ENCODE results near the gene PSMB11.

The PSMB11 gene

GRCh38 chr14:23056956-23057756 lies 15.1 kb downstream of the PSMB11 start, which contains the start of gene CDH24:
Gene CDH24 (minus strand): TSS chr14:23057520. CDS start chr14:23055733, 1,787 bp downstream.
- peak within 1 kb of the TSS; percentile 82 for H3K27ac Mint-ChIP-seq
- H3K36me3 Mint-ChIP-seq (ENCODE audit: low read depth) = peaks cover 41% of the 10 kb centered on the region
- no peaks in the 10 kb centered on the region for H3K9me3 Mint-ChIP-seq
- peak within 1 kb of the TSS; percentile 82 for H3K4me3 Mint-ChIP-seq
- DNase-seq = peak; percentile 77
- H3K27me3 Mint-ChIP-seq = peaks cover 4% of the 10 kb centered on the region
- peaks cover 20% of the 10 kb centered on the region for H3K4me1 Mint-ChIP-seq (ENCODE audit: low read depth)

- peak; percentile 91 for DNase-seq
- H3K36me3 Mint-ChIP-seq (ENCODE audit: low read depth) = peaks cover 50% of the 10 kb centered on the region
- H3K27ac Mint-ChIP-seq = peak overlapping the region; percentile 82
- peaks cover 4% of the 10 kb centered on the region for H3K27me3 Mint-ChIP-seq
- no peaks in the 10 kb centered on the region for H3K9me3 Mint-ChIP-seq
- peak overlapping the region; percentile 82 for H3K4me3 Mint-ChIP-seq
- H3K4me1 Mint-ChIP-seq (ENCODE audit: low read depth) = peaks cover 20% of the 10 kb centered on the region
These were observed 16.0 kb downstream of the PSMB11 start for GRCh38 chr14:23057757-23058653.

DNA sequence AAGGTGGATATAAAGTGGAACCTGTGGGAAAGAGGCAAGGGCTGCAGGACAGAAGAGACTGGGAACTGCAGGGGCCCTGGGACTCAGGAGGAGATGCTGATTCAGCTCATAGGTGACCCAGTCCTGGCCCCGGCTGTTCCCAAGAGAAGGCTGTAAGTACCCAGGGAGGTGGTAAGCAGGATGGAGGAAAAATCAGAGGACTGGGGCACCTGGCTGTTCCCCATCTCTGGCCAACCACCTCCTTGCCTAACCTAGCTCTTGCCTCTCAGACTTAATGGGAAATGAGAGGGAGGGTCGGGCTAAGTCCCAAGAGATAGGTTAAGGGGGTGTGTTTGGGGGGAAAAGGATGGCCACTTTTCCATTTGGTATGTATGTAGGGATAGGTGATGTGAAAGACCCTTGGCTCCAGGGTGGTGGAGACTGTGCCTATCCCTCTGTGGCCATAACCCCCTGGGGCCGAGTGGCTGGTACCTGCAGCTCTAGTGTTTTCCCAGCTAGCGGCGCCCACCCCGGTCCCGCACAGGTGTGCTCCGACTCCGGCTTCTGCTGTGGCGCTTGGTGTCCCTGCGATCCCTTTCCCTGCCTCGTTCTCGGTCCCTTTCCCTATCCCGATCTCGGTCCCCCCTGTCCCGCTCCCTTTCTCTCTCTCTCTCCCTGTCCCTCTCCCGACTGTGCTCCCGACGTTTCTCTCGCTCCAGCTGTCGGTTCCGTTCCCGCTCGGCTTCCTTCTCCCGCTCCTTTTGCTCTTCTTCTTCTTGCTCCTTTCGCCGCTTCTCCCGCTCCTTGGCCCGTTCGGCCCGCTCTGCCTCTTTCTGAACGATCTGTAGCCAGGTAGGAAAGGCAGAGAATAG lies 16.9 kb downstream of the PSMB11 start:
- Mint-ChIP-seq H3K4me1 (ENCODE audit: low read depth) (peaks cover 20% of the 10 kb centered on the region), H3K27me3 (peaks cover 4% of the 10 kb centered on the region), H3K27ac (no peak overlapping the region), H3K36me3 (ENCODE audit: low read depth) (peaks cover 59% of the 10 kb centered on the region), H3K9me3 (no peaks in the 10 kb centered on the region), H3K4me3 (no peak overlapping the region)
- DNase-seq = no peak

DNA sequence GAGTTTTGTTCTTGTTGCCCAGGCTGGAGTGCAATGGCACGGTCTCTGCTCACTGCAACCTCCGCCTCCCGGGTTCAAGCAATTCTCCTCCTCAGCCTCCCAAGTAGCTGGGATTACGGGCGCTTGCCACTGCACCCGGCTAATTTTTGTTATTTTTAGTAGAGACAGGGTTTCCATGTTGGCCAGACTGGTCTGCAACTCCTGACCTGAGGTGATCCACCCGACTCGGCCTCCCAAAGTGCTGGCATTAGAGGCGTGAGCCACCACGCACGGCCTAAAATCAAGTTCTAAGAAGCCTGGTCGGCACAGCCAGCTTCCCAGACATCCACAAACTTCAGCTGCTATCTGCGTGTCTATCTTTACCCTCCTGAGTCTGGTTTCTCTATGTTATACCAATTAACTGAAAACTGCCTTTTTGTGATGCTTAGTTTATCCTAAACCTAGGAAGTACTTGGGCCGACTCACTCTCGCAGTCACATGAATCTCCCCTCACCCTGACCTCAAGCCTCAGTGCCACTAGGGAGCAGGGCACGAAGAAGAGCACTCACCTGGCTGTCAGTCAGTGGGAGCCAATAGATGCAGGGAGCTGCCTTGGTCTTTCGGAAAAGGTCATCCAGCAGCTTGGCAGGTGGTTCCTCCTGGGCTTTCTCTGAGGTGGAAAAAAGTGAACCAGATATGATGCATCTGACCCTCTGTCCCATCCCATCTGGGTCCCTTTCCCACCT lies 18.7 kb downstream of the PSMB11 start:
- Mint-ChIP-seq H3K4me3 (no peak overlapping the region), H3K27ac (peak overlapping the region; percentile 47), H3K36me3 (ENCODE audit: low read depth) (peaks cover 75% of the 10 kb centered on the region), H3K4me1 (ENCODE audit: low read depth) (peaks cover 21% of the 10 kb centered on the region), H3K27me3 (peaks cover 4% of the 10 kb centered on the region), H3K9me3 (no peaks in the 10 kb centered on the region)
- DNase-seq = no peak

DNA sequence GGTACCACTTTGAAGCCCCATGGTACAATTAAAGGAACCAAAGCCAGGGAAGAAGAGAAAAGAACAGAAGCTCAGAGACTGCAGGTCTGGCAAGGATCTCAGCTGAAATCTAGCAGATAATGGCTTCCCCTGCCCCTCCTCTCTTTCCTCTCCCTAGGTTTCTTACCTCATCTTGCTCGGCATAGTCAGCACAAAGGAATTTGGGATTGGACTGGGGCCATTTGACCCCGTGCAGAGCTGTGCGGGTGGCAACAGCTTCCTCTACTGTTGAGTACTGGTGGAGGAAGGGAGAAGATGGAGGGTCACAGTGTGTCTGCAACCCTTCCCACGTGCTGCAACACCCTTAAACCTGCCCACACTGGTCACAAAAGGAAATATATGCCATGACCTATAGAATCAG lies 20.0 kb downstream of the PSMB11 start:
- H3K9me3 Mint-ChIP-seq = no peaks in the 10 kb centered on the region
- H3K36me3 Mint-ChIP-seq (ENCODE audit: low read depth) = peaks cover 88% of the 10 kb centered on the region
- H3K4me3 Mint-ChIP-seq = no peak overlapping the region
- peak; percentile 5 for DNase-seq
- H3K4me1 Mint-ChIP-seq (ENCODE audit: low read depth) = peaks cover 12% of the 10 kb centered on the region
- peak overlapping the region; percentile 4 for H3K27ac Mint-ChIP-seq
- H3K27me3 Mint-ChIP-seq = no peaks in the 10 kb centered on the region

DNA sequence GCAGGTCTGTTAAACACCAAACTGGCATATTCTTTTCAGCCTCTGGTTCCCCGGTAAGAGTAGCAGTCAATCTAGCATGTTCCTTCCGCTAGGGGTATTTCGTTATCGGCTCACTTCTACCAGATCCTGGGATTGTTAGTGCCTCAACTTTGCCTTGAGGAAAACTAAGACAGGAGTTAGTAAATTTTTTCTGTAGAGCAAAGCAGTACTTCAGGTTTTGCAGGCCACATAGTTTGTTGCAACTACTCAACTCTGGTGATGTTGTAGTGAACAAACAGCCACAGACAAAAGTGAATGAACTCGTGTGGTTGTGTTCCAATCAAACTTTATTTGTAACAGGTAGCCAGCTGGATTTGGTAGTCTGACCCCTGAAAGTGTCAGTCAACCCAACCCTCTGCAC lies 21.6 kb downstream of the PSMB11 start:
- no peak overlapping the region for H3K4me3 Mint-ChIP-seq
- no peak for DNase-seq
- H3K36me3 Mint-ChIP-seq (ENCODE audit: low read depth) = peaks cover 97% of the 10 kb centered on the region
- H3K27ac Mint-ChIP-seq = peak overlapping the region; percentile 22
- no peaks in the 10 kb centered on the region for H3K9me3 Mint-ChIP-seq
- H3K27me3 Mint-ChIP-seq = no peaks in the 10 kb centered on the region
- H3K4me1 Mint-ChIP-seq (ENCODE audit: low read depth) = peaks cover 10% of the 10 kb centered on the region

DNA sequence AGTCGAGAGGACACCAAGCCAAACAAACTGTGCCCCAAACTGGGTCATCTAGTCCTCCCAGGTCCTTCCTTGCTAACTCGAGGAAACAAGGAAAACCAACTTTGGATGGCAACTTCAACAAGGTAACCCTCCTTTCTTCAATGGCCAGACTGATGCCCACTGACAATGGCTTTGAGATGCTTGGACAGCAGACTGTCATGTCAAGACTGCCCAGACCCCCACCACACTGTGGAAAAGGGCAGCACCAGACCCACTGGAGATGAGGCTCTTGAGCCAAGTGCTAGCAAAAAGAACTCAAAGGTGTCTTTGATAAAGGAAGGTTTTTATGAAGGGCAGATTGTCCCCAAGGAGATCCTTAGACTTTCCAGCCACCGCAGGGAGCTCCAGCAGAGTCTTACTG lies 24.4 kb downstream of the PSMB11 start:
- Mint-ChIP-seq H3K36me3 (ENCODE audit: low read depth) (peaks cover 92% of the 10 kb centered on the region), H3K4me1 (ENCODE audit: low read depth) (peaks cover 30% of the 10 kb centered on the region), H3K9me3 (no peaks in the 10 kb centered on the region), H3K27me3 (no peaks in the 10 kb centered on the region), H3K4me3 (no peak overlapping the region), H3K27ac (peak overlapping the region; percentile 47)
- DNase-seq = peak; percentile 9

- Mint-ChIP-seq H3K9me3 (no peaks in the 10 kb centered on the region), H3K4me1 (ENCODE audit: low read depth) (peaks cover 38% of the 10 kb centered on the region), H3K27me3 (no peaks in the 10 kb centered on the region), H3K4me3 (no peak overlapping the region), H3K36me3 (ENCODE audit: low read depth) (peaks cover 93% of the 10 kb centered on the region), H3K27ac (peak overlapping the region; percentile 47)
- peak; percentile 20 for DNase-seq
These were observed 25.1 kb downstream of the PSMB11 start for GRCh38 chr14:23066855-23067744.

DNA sequence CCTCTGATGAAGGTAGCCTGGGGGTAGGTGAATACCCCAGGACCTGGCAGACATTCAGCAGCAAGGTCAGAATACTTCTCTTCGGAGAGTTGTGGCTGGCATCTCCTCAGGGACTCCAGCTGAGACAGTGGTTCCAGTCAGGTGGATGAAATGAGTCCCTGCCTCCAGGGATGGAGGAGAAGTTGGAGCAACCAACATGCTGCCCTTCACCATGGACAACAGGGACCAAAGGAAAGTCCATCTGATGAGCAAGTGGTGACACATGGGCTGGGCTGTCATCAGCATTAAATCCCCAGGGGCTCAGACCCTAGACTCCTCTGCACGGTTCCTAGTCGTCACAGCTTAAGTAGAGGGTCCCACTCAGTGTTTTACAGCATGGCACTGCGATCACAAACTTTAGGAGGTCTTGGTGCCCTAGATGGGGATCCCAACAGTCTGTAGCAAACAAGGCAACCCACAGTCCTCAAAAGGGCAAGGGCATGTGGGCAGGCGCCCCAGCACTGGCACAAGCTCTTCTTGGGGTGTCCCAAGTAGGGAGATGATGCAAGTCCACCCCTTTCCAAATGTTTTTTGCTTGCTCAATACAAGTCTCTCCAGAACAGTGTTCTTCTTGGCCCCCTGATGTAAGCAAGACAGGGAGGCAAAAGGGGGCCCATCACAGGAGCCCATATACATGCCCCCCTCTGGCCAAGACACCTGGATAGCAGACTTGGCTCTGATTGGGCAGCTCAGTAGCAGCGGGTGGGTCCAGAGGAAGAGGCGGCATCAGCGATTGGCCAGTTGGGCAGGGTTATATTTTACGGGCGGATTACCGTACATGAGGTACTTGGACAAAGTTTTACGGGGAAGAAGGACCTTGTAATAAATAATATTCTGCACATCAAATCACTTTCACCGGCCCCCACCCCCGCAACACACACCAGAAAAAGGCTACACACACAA lies 26.1 kb downstream of the PSMB11 start:
- H3K36me3 Mint-ChIP-seq (ENCODE audit: low read depth) = peaks cover 93% of the 10 kb centered on the region
- H3K27ac Mint-ChIP-seq = peak overlapping the region; percentile 85
- peaks cover 44% of the 10 kb centered on the region for H3K4me1 Mint-ChIP-seq (ENCODE audit: low read depth)
- H3K4me3 Mint-ChIP-seq = peak overlapping the region; percentile 98
- peak; percentile 22 for DNase-seq
- H3K9me3 Mint-ChIP-seq = no peaks in the 10 kb centered on the region
- H3K27me3 Mint-ChIP-seq = no peaks in the 10 kb centered on the region

- peaks cover 44% of the 10 kb centered on the region for H3K4me1 Mint-ChIP-seq (ENCODE audit: low read depth)
- peaks cover 93% of the 10 kb centered on the region for H3K36me3 Mint-ChIP-seq (ENCODE audit: low read depth)
- H3K27me3 Mint-ChIP-seq = no peaks in the 10 kb centered on the region
- no peaks in the 10 kb centered on the region for H3K9me3 Mint-ChIP-seq
- peak overlapping the region; percentile 98 for H3K4me3 Mint-ChIP-seq
- peak overlapping the region; percentile 85 for H3K27ac Mint-ChIP-seq
- peak; percentile 70 for DNase-seq
These were observed 26.9 kb downstream of the PSMB11 start for GRCh38 chr14:23068789-23069412.

- peaks cover 92% of the 10 kb centered on the region for H3K36me3 Mint-ChIP-seq (ENCODE audit: low read depth)
- H3K9me3 Mint-ChIP-seq = no peaks in the 10 kb centered on the region
- peak overlapping the region; percentile 85 for H3K27ac Mint-ChIP-seq
- H3K4me3 Mint-ChIP-seq = peak overlapping the region; percentile 98
- no peaks in the 10 kb centered on the region for H3K27me3 Mint-ChIP-seq
- DNase-seq = no peak
- H3K4me1 Mint-ChIP-seq (ENCODE audit: low read depth) = peaks cover 44% of the 10 kb centered on the region
These were observed 27.4 kb downstream of the PSMB11 start for GRCh38 chr14:23069413-23069806.

All from activated T-cell treated with anti-CD3 and anti-CD28 coated beads, Interleukin-2, amount 50 U/mL, for 24 hours (primary cell).